Measurements from ENCODE around the gene CLEC4F. TPM values are rescaled to one million over a fixed set of nuclear protein-coding genes. Genes with fewer than 3 reads are reported as not detected.

Gene CLEC4F
- polyA plus RNA-seq, 1 of the 3 experiments (the other 2 are of a cell fraction): 0.12 TPM

DNA sequence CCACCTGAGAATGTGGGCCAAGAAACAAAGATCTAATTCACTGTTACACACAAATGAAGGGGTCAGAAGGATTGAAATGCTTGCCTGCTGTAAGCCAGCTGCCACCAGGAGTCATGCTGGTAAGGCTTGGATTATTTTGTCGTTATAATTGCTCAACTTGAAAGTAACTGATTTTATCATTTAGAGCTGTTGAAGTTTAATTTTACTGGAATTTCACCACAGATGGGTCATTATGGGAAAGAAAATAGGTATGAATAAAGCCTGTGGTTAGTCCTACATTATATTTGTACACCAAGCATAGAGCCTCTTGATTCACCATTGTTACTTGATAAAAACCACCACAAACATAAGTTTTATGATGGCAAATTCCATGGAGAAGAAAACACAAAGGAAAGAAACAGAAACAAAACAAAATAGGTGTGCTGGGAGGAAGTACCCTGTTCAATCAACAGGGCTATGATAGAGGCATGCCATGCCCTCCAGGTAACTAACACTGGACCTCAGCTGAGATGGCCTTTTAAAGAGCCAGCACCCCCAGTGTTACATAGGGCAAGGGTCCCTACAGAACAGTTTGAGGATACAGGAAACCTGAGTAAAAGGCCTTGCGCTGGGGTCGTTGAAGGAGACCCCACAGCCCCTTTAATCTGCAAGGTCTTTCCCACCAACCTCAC is 3.0 kb downstream of the CLEC4F start:
- H3K79me2 ChIP-seq (ENCODE audit: insufficient read depth): no peaks in the 10 kb centered on the region
- no peaks in the 10 kb centered on the region for H3K9me3 ChIP-seq
- no peaks in the 10 kb centered on the region for H3K36me3 ChIP-seq (replicated peaks in 1 of 2; ENCODE audit: control insufficient read depth in 1 of 2, insufficient read depth in 2 of 2, low read length in 1 of 2)
- H3K4me1 ChIP-seq (ENCODE audit: control insufficient read depth in 1 of 2, insufficient read depth in 2 of 2, low read depth in 1 of 2, low read length in 1 of 2): no peaks in the 10 kb centered on the region; a peak in 1 of 4 replicates
- WGBS (ENCODE audit: low lambda C conversion rate): 47% methylated on average over 3 of the region's 3 CpGs
- H4K20me1 ChIP-seq (ENCODE audit: insufficient read depth): no peaks in the 10 kb centered on the region
- no peaks in the 10 kb centered on the region for H3F3A ChIP-seq (replicated peaks; ENCODE audit: insufficient read depth)
- H3K9me2 ChIP-seq: no peaks in the 10 kb centered on the region
- POLR2A ChIA-PET: no interaction called here
- CTCF ChIA-PET: interaction anchor here (1.3 kb wide), 1 partner anchor 27 kb away, joined by 5 read pairs; the partner anchor contains the start of gene FIGLA
- H3K4me3 ChIP-seq (ENCODE audit: low read depth in 2 of 2, low read length in 1 of 2): no peak overlapping the region
- H3K27me3 ChIP-seq (ENCODE audit: insufficient read depth): no peaks in the 10 kb centered on the region; the same call in none of the 2 replicates
- H3K9ac ChIP-seq: no peak overlapping the region
- no peak overlapping the region for H2AFZ ChIP-seq (ENCODE audit: low read depth)
- no peak overlapping the region for H3K4me2 ChIP-seq
- no peak overlapping the region for H3K27ac ChIP-seq (ENCODE audit: low read depth in 2 of 2, low read length in 1 of 2)
- TF ChIP-seq TCF12 (IDR thresholded peaks at IDR 0.05): no peak
- no peak for TF ChIP-seq ELF1 (IDR thresholded peaks at IDR 0.05)
- TF ChIP-seq, protein P1, sequence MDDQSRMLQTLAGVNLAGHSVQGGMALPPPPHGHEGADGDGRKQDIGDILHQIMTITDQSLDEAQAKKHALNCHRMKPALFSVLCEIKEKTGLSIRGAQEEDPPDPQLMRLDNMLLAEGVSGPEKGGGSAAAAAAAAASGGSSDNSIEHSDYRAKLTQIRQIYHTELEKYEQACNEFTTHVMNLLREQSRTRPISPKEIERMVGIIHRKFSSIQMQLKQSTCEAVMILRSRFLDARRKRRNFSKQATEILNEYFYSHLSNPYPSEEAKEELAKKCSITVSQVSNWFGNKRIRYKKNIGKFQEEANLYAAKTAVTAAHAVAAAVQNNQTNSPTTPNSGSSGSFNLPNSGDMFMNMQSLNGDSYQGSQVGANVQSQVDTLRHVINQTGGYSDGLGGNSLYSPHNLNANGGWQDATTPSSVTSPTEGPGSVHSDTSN (IDR thresholded peaks at IDR 0.05): no peak
- TF ChIP-seq MXI1 (IDR thresholded peaks at IDR 0.05; ENCODE audit: low read depth, low read length): no peak
- TF ChIP-seq MEF2A (IDR thresholded peaks at IDR 0.05; ENCODE audit: borderline replicate concordance, low read depth): no peak
- no peak for TF ChIP-seq FOXJ3 (CRISPR knock-in tag; IDR thresholded peaks at IDR 0.05)
- no peak for TF ChIP-seq EZH2phosphoT487 (IDR thresholded peaks at IDR 0.05; ENCODE audit: borderline replicate concordance, low read depth)
- no peak for TF ChIP-seq YY1 (IDR thresholded peaks at IDR 0.05; ENCODE audit: low read depth)
- TF ChIP-seq JUND (IDR thresholded peaks at IDR 0.05): no peak
- no peak for TF ChIP-seq ZBTB33 (IDR thresholded peaks at IDR 0.05; ENCODE audit: borderline replicate concordance, low read depth)
- no peak for TF ChIP-seq MAX (IDR thresholded peaks at IDR 0.05; ENCODE audit: low read depth)
- TF ChIP-seq, protein P2, sequence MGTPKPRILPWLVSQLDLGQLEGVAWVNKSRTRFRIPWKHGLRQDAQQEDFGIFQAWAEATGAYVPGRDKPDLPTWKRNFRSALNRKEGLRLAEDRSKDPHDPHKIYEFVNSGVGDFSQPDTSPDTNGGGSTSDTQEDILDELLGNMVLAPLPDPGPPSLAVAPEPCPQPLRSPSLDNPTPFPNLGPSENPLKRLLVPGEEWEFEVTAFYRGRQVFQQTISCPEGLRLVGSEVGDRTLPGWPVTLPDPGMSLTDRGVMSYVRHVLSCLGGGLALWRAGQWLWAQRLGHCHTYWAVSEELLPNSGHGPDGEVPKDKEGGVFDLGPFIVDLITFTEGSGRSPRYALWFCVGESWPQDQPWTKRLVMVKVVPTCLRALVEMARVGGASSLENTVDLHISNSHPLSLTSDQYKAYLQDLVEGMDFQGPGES (IDR thresholded peaks at IDR 0.05; ENCODE audit: low read depth, low read length): no peak
- DNase-seq: no peak

GRCh38 chr2:70816726-70817125 is 3.7 kb downstream of the CLEC4F start:
- H3K9me2 ChIP-seq: no peaks in the 10 kb centered on the region
- H3K9me3 ChIP-seq: no peaks in the 10 kb centered on the region
- H3K36me3 ChIP-seq (replicated peaks in 1 of 2; ENCODE audit: control insufficient read depth in 1 of 2, insufficient read depth in 2 of 2, low read length in 1 of 2): no peaks in the 10 kb centered on the region
- H4K20me1 ChIP-seq (ENCODE audit: insufficient read depth): no peaks in the 10 kb centered on the region
- no peak overlapping the region for H3K4me3 ChIP-seq (ENCODE audit: low read depth in 2 of 2, low read length in 1 of 2)
- no peaks in the 10 kb centered on the region for H3F3A ChIP-seq (replicated peaks; ENCODE audit: insufficient read depth)
- H3K27me3 ChIP-seq (ENCODE audit: insufficient read depth): no peaks in the 10 kb centered on the region; the same call in none of the 2 replicates
- 25% methylated on average over 5 of the region's 5 CpGs for WGBS (ENCODE audit: low lambda C conversion rate)
- POLR2A ChIA-PET: no interaction called here
- DNase-seq: no peak
- H3K9ac ChIP-seq: no peak overlapping the region
- CTCF ChIA-PET: interaction anchor here (0.9 to 1.3 kb wide), 3 partner anchors 27 to 144 kb away, joined by 3 to 5 read pairs (median 3); partner anchors contain the start of gene FIGLA
- H3K4me2 ChIP-seq: no peak overlapping the region
- H3K27ac ChIP-seq (ENCODE audit: low read depth in 2 of 2, low read length in 1 of 2): no peak overlapping the region
- H3K79me2 ChIP-seq (ENCODE audit: insufficient read depth): no peaks in the 10 kb centered on the region
- no peak overlapping the region for H2AFZ ChIP-seq (ENCODE audit: low read depth)
- H3K4me1 ChIP-seq (ENCODE audit: control insufficient read depth in 1 of 2, insufficient read depth in 2 of 2, low read depth in 1 of 2, low read length in 1 of 2): no peaks in the 10 kb centered on the region; a peak in 1 of 4 replicates
- TF ChIP-seq TAF1 (IDR thresholded peaks at IDR 0.05; ENCODE audit: borderline replicate concordance, low read depth, low read length) (no peak), NRF1 (IDR thresholded peaks at IDR 0.05; ENCODE audit: low read depth, low read length) (no peak), MAX (IDR thresholded peaks at IDR 0.05; ENCODE audit: low read depth) (no peak), FOXJ3 (CRISPR knock-in tag; IDR thresholded peaks at IDR 0.05) (no peak), JUND (IDR thresholded peaks at IDR 0.05) (no peak), RXRA (IDR thresholded peaks at IDR 0.05; ENCODE audit: borderline replicate concordance, low read depth) (no peak), RFX5 (IDR thresholded peaks at IDR 0.05; ENCODE audit: low read length) (no peak), SIN3A (IDR thresholded peaks at IDR 0.05; ENCODE audit: borderline replicate concordance, low read depth, low read length) (no peak), RAD21 (IDR thresholded peaks at IDR 0.05; ENCODE audit: low read length) (no peak), YY1 (IDR thresholded peaks at IDR 0.05; ENCODE audit: low read depth) (no peak), ELF1 (IDR thresholded peaks at IDR 0.05) (no peak), EP300 (IDR thresholded peaks at IDR 0.05; ENCODE audit: borderline replicate concordance in 1 of 2, low read depth in 1 of 2, low read length in 1 of 2) (no peak), EZH2phosphoT487 (IDR thresholded peaks at IDR 0.05; ENCODE audit: borderline replicate concordance, low read depth) (no peak)
- TF ChIP-seq, protein P2 (IDR thresholded peaks at IDR 0.05; ENCODE audit: low read depth, low read length): no peak
